Gastrocnemius medialis (tissue), 4 donors: ENCODE data around the gene PTGS1. TPM values are rescaled to one million over a fixed set of nuclear protein-coding genes. Genes with fewer than 3 reads are reported as not detected.
"Not testable (repeated sequence)": the region's sequence is repeated elsewhere in the genome, so short reads cannot be mapped to it uniquely, and the experiment has no call there.

Experiments
- ATAC-seq, 2 donors: fragments of 150-250 bp; one replicate each; pipeline ENCODE4 v1.9.1; 2016
- DNase-seq, 2 donors: peaks; one replicate each; pipeline ENCODE4 v3.0.0-alpha.2; 2019
- H3K27ac ChIP-seq, 4 donors: fragments of 200-600 bp; sonication (generic); 1 replicate in 1 of 4; 2 replicates in 3 of 4; pipeline ENCODE4 v1.5.1; 2016 to 2018; ENCODE audit warnings: mild to moderate bottlenecking in 2 of 4, moderate library complexity in 1 of 4
- H3K27me3 ChIP-seq, 3 donors: fragments of 200-600 bp; sonication (generic) in 2 of 3; 1 replicate in 1 of 3; 2 replicates in 2 of 3; pipeline versions ENCODE4 v1.5.1 to v1.6.0; 2016 to 2019; ENCODE audit warnings: mild to moderate bottlenecking in 1 of 3, moderate library complexity in 1 of 3
- H3K36me3 ChIP-seq, 2 donors: fragments of 200-600 bp; sonication (generic) in 1 of 2; one replicate each; pipeline ENCODE4 v1.5.1; 2017 to 2018
- H3K4me1 ChIP-seq, 2 donors: fragments of 200-600 bp; sonication (generic) in 1 of 2; one replicate each; pipeline ENCODE4 v1.5.1; 2016 to 2017; ENCODE audit warnings: mild to moderate bottlenecking in 2 of 2
- H3K4me3 ChIP-seq, 4 donors: fragments of 200-600 bp; sonication (generic) in 3 of 4; 1 replicate in 1 of 4; 2 replicates in 3 of 4; pipeline ENCODE4 v1.5.1; 2016 to 2019; ENCODE audit warnings: mild to moderate bottlenecking in 2 of 4
- H3K9me3 ChIP-seq, 3 donors: fragments of 200-600 bp; sonication (generic) in 2 of 3; 1 replicate in 1 of 3; 2 replicates in 2 of 3; pipeline ENCODE4 v1.5.1; 2016 to 2019
- POLR2A ChIP-seq, 2 donors: fragments of 450-650 bp; IDR thresholded peaks; one replicate each; pipeline ENCODE4 v1.6.1; 2017; ENCODE audit warnings: antibody characterized with exemption in 2 of 2, mild to moderate bottlenecking in 2 of 2, moderate library complexity in 2 of 2
- in situ Hi-C, 4 donors: fragments of 200-750 bp; cut with MboI; loops; one replicate each; pipeline versions ENCODE4 v1.15.0 to v1.8.0; 2017; ENCODE audit warnings: low sequenced_read_pairs in 4 of 4
- intact Hi-C: fragments of 100-400 bp; cut with DNase I; formaldehyde crosslinking; loops from one replicate; pipeline ENCODE4 v1.15.1; 2023; ENCODE audit warnings: low total_unique reads
- total RNA-seq, 4 donors: library from RNA; depleted of rRNA; stranded (reverse); fragments of >200 nt; gene quantifications; one replicate each; pipeline versions ENCODE4 v1.1.0 to v1.2.3, GENCODE V29; 2016
- TF ChIP-seq, protein P1 (sequence below), 5 experiments: fragments of 450-650 bp in 3 of 5; fragments of 200-600 bp in 2 of 5; sonication (generic) in 2 of 5; IDR thresholded peaks in 4 of 5; conservative IDR thresholded peaks in 1 of 5; 1 replicate in 4 of 5; 2 replicates in 1 of 5; pipeline ENCODE4 v1.5.1; 2016 to 2019; ENCODE audit warnings: antibody characterized with exemption in 5 of 5, mild to moderate bottlenecking in 3 of 5, moderate library complexity in 3 of 5

Gene PTGS1
- total RNA-seq = 1 to 10 TPM in 3 of 4 donors, under 1 TPM in 1; 0.78 to 1.8 (median 1.0) TPM

DNA sequence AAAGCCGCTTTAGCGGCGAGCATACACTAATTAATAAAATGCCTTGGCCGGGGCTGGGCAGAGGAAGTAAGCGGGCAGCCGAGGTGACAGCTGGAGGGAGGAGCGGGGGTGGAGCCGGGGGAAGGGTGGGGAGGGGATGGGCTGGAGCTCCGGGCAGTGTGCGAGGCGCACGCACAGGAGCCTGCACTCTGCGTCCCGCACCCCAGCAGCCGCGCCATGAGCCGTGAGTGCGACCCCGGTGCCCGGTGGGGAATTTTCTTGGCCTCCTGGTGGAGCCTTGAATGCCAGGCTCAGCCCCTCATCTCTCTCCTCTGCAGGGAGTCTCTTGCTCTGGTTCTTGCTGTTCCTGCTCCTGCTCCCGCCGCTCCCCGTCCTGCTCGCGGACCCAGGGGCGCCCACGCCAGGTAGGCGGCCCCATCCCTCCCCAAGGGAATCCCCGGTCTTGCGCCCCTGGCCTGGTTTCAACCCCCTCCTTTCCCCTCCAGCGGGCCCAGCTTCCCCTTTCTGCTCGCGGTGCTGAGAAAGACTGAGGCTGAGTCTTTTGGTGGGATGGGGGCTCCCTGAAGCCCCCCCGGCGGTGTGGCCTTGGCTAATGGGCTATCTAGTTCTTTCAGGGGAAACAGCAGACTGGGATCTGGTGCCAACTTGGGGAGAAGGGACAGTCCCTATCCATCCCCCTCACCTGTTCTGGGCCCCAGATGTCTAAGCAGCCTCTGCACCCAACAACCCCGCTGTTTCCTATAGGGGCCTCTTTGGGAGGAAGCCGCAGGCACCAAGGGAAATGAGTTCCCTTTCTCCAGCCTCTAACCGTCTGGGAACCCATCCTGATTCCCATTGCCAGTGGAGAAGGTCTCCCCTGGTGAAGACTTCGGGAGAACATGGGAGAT, at the start of gene PTGS1:
PTGS1 (plus strand) TSS at position 156 of the 887 bp plus-strand sequence; CDS start at position 217, 61 bp downstream.
- ATAC-seq (peak in 1 of 2 donors; percentile 44), DNase-seq (no peak)
- peak within 1 kb of the TSS; percentile 8 to 45 (median 32) for H3K4me3 ChIP-seq
- H3K36me3 ChIP-seq = no peaks in the 10 kb centered on the region
- no peak for TF ChIP-seq POLR2A (IDR thresholded peaks at IDR 0.05)
- TF ChIP-seq, protein P1, sequence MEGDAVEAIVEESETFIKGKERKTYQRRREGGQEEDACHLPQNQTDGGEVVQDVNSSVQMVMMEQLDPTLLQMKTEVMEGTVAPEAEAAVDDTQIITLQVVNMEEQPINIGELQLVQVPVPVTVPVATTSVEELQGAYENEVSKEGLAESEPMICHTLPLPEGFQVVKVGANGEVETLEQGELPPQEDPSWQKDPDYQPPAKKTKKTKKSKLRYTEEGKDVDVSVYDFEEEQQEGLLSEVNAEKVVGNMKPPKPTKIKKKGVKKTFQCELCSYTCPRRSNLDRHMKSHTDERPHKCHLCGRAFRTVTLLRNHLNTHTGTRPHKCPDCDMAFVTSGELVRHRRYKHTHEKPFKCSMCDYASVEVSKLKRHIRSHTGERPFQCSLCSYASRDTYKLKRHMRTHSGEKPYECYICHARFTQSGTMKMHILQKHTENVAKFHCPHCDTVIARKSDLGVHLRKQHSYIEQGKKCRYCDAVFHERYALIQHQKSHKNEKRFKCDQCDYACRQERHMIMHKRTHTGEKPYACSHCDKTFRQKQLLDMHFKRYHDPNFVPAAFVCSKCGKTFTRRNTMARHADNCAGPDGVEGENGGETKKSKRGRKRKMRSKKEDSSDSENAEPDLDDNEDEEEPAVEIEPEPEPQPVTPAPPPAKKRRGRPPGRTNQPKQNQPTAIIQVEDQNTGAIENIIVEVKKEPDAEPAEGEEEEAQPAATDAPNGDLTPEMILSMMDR (IDR thresholded peaks at IDR 0.05 in 4 of 5, conservative IDR thresholded peaks at IDR 0.05 in 1 of 5) = no peak
- H3K4me1 ChIP-seq = peaks cover 10 to 12% of the 10 kb centered on the region in 2 donors
- intact Hi-C loops = no loop called here
- H3K9me3 ChIP-seq = no peaks in the 10 kb centered on the region
- in situ Hi-C loops = loop anchor here in 2 of 4 donors (25.0 kb wide), 2 partner anchors 441 to 834 kb away; partner anchors contain the start of gene OR1K1 (in 1 of the 2)
- H3K27me3 ChIP-seq = peaks cover 0 to 6% (median 0%) of the 10 kb centered on the region in 3 donors
- no peak within 1 kb of the TSS for H3K27ac ChIP-seq

DNA sequence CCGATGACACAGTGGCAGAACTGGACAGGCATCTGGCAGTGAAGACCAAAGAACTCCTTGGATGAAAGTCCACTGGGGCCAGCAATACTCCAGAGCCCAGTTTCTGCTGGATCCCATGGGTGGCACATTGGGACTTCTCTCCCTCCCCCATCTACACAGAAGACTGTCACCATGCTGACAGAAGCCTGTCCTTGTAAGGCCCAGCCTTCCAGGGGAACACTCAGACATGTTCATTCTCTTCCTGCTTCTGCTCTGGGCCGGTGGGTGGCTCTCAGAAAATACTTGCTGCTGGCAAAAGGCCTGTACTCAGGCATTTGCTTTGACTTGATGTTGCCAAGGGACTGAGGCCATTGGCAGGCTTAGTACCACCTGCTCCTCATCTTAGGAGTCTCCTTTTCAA, 48.3 kb upstream of the PTGS1 start:
- TF ChIP-seq POLR2A (IDR thresholded peaks at IDR 0.05) = no peak
- TF ChIP-seq, protein P1 (IDR thresholded peaks at IDR 0.05 in 4 of 5, conservative IDR thresholded peaks at IDR 0.05 in 1 of 5) = no peak
- intact Hi-C loops (no loop called here), in situ Hi-C loops (no loop called here)
- DNase-seq = no peak
- H3K27me3 ChIP-seq = no peaks in the 10 kb centered on the region
- ATAC-seq = peak in 1 of 2 donors; percentile 46
- no peak overlapping the region for H3K4me3 ChIP-seq
- peak overlapping the region in 2 of 4 donors; percentile 13 to 31 for H3K27ac ChIP-seq
- H3K4me1 ChIP-seq = peaks cover 8 to 16% of the 10 kb centered on the region in 2 donors
- no peaks in the 10 kb centered on the region for H3K9me3 ChIP-seq
- H3K36me3 ChIP-seq = peaks cover 0 to 33% of the 10 kb centered on the region in 2 donors

DNA sequence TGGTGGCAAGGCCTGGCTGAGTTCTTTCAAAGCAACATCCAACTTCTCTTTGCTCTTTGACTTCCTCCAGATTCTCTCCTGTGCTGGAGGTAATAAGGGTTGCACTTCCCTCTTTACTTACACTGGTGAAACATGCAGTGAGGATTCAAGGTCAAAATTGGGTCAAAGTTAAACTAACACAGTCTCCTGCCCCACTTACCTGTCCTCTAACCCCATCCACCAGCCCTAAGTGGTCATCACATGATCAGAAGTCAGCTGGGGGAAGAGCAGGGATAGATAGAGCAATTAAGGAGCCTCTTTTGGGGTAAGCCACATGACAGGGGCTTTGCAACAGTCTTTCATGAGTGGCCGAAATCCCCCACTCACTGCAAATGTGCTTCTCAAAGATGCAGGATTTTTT, 46.2 kb upstream of the PTGS1 start:
- H3K27me3 ChIP-seq, H3K4me3 ChIP-seq, H3K9me3 ChIP-seq, in situ Hi-C loops, DNase-seq, ATAC-seq, H3K27ac ChIP-seq, intact Hi-C loops: not testable (repeated sequence)
- peaks cover 8 to 16% of the 10 kb centered on the region in 2 donors for H3K4me1 ChIP-seq
- peaks cover 0 to 29% of the 10 kb centered on the region in 2 donors for H3K36me3 ChIP-seq

DNA sequence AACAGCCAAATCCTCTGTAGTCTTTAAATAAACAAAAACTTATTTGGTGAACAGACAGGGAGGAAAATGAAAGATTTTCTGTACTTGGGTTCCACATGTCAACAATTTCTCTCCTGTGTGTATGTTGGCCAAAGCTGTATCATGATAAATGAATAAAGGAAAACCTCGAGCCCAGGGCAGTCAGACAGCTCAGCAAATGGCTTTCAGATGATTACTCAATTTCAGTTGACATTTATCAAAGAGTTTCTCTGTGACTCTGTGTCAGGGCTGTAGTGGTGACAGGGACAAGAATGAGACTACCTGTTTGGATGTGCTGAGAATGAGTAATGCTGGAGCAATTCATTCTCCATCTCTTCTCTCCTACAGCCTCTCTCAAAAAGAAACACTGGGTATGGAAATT, 45.7 kb upstream of the PTGS1 start:
- in situ Hi-C loops = no loop called here
- ATAC-seq (no peak), DNase-seq (no peak)
- intact Hi-C loops = no loop called here
- Histone ChIP-seq H3K4me3 (no peak overlapping the region), H3K4me1 (peaks cover 8 to 16% of the 10 kb centered on the region in 2 donors), H3K9me3 (no peaks in the 10 kb centered on the region), H3K36me3 (peaks cover 0 to 29% of the 10 kb centered on the region in 2 donors), H3K27me3 (no peaks in the 10 kb centered on the region), H3K27ac (no peak overlapping the region)
- TF ChIP-seq, protein P1 (IDR thresholded peaks at IDR 0.05 in 4 of 5, conservative IDR thresholded peaks at IDR 0.05 in 1 of 5) = no peak

DNA sequence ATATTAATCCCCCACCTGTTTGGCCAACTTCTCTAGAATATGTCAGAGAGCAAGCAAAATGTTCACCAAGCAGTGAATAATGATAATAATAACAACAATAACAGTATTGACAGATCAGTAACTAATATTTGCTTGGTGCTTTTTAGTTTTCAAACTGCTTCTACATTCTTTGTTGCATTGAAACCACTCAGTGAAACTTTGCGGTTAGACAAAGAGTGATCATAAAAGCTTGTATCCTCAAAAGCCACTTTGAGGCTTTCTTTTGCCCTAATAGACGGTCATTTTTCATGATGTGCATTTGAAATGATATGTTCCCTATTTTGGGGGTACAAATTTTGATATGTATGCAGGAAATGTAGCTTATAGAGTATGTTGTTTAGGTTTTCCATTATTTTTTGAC, 43.6 kb upstream of the PTGS1 start:
- TF ChIP-seq, protein P1 (IDR thresholded peaks at IDR 0.05 in 4 of 5, conservative IDR thresholded peaks at IDR 0.05 in 1 of 5) = no peak
- no peak for TF ChIP-seq POLR2A (IDR thresholded peaks at IDR 0.05)
- no peak for DNase-seq
- Histone ChIP-seq H3K27me3 (no peaks in the 10 kb centered on the region), H3K4me3 (no peak overlapping the region), H3K27ac (no peak overlapping the region), H3K4me1 (peaks cover 11 to 18% of the 10 kb centered on the region in 2 donors), H3K9me3 (no peaks in the 10 kb centered on the region), H3K36me3 (peaks cover 0 to 29% of the 10 kb centered on the region in 2 donors)
- intact Hi-C loops (no loop called here), in situ Hi-C loops (no loop called here)
- no peak for ATAC-seq
